GM12878 (cell line): ENCODE data around the gene B3GNT3. TPM values are rescaled to one million over a fixed set of nuclear protein-coding genes. Genes with fewer than 3 reads are reported as not detected.

ENCODE experiments used
- ATAC-seq: fragments of 200-7000 bp; cut with Tn5 transposase; 3 replicates; pipeline ENCODE4 v1.9.1; 2020; ENCODE audit warnings: mild to moderate bottlenecking, moderate library complexity
- BruUV-seq: library from RNA; stranded (reverse); fragments of 400-500 nt; replicated peaks from 2 replicates; lab custom pipeline; 2021; lab: Mats Ljungman, UMichigan
- CTCF ChIA-PET: fragments of 300-600 bp; sonication (Branson Sonifier 250); formaldehyde crosslinking; extraction: SDS; loops from one replicate; lab custom pipeline; 2021; ENCODE audit warnings: inconsistent platforms; lab: Yijun Ruan, JAX
- POLR2A ChIA-PET: fragments of 350-600 bp; formaldehyde crosslinking; extraction: SDS; loops from one replicate; lab custom pipeline; 2021; ENCODE audit warnings: inconsistent platforms; lab: Charles Lee
- RAD21 ChIA-PET: fragments of 300-600 bp; sonication (Branson Sonifier 250); formaldehyde crosslinking; loops from one replicate; lab custom pipeline; 2023; ENCODE audit warnings: antibody characterized with exemption; ENCODE audit not compliant: unreplicated experiment; lab: Charles Lee
- SMC1A ChIA-PET: fragments of 300-600 bp; sonication (Branson Sonifier 250); formaldehyde crosslinking; loops from one replicate; lab custom pipeline; 2023; ENCODE audit not compliant: unreplicated experiment, uncharacterized antibody; lab: Charles Lee
- DNase-seq: peaks from one replicate; pipeline ENCODE4 v3.0.0-alpha.2; 2011; ENCODE audit warnings: low read depth, low spot score
- FAIRE-seq: peaks from 3 replicates; lab custom pipeline; 2011; peaks lifted over from hg19 to GRCh38; lab: Jason Lieb, UNC
- H2AFZ ChIP-seq: 2 replicates; pipeline ENCODE4 v1.6.0; 2011; ENCODE audit warnings: low read depth, low read length, control low read depth; ENCODE audit not compliant: control insufficient read depth
- H3K27ac ChIP-seq: 2 replicates; pipeline ENCODE4 v1.5.1; 2011; ENCODE audit warnings: control low read depth; ENCODE audit not compliant: control insufficient read depth, insufficient read depth
- H3K27me3 ChIP-seq, 2 experiments: replicated peaks in 1 of 2; 2 replicates each; pipeline versions ENCODE4 v1.6.0 to v1.6.1; 2011; ENCODE audit warnings: low read length in 1 of 2; ENCODE audit not compliant: control insufficient read depth in 2 of 2, insufficient read depth in 2 of 2
- H3K36me3 ChIP-seq, 2 experiments: 2 replicates each; pipeline ENCODE4 v1.5.1; 2011; ENCODE audit warnings: low read length in 1 of 2; ENCODE audit not compliant: control insufficient read depth in 2 of 2, insufficient read depth in 2 of 2
- H3K4me1 ChIP-seq: 2 replicates; pipeline ENCODE4 v1.6.1; 2011; ENCODE audit warnings: mild to moderate bottlenecking, low read length, moderate library complexity, mixed read lengths; ENCODE audit not compliant: control insufficient read depth, insufficient read depth
- H3K4me2 ChIP-seq: 2 replicates; pipeline ENCODE4 v1.6.0; 2011; ENCODE audit warnings: control low read depth; ENCODE audit not compliant: control insufficient read depth, insufficient read depth
- H3K4me3 ChIP-seq: fragments of 200-600 bp; sonication (generic); 2 replicates; pipeline ENCODE4 v1.5.1; 2016
- H3K79me2 ChIP-seq: 2 replicates; pipeline ENCODE4 v1.6.0; 2011; ENCODE audit warnings: low read length; ENCODE audit not compliant: control insufficient read depth, insufficient read depth
- H3K9ac ChIP-seq: 2 replicates; pipeline ENCODE4 v1.8.0; 2011; ENCODE audit warnings: low read length, control low read depth, mixed read lengths; ENCODE audit not compliant: control insufficient read depth, insufficient read depth
- H3K9me3 ChIP-seq: replicated peaks from 3 replicates; pipeline ENCODE4 v1.5.1; 2011; ENCODE audit warnings: mild to moderate bottlenecking, low read length; ENCODE audit not compliant: control insufficient read depth, insufficient read depth
- H4K20me1 ChIP-seq: 2 replicates; pipeline ENCODE4 v1.6.0; 2011; ENCODE audit not compliant: control insufficient read depth, insufficient read depth
- NFXL1 ChIP-seq: fragments of 450-650 bp; IDR thresholded peaks from 2 replicates; pipeline ENCODE4 v1.6.1; 2017; ENCODE audit warnings: antibody characterized with exemption, mild to moderate bottlenecking, borderline replicate concordance
- NFYA ChIP-seq: IDR thresholded peaks from 2 replicates; pipeline ENCODE4 v1.6.1; 2011; ENCODE audit warnings: low read depth, mild to moderate bottlenecking, low read length, improper control_type of control experiment, borderline replicate concordance
- RBBP5 ChIP-seq: fragments of 200-600 bp; sonication (generic); conservative IDR thresholded peaks from 2 replicates; pipeline ENCODE4 v1.6.1; 2016
- SP1 ChIP-seq: IDR thresholded peaks from one replicate; pipeline ENCODE4 v1.6.1; 2011; ENCODE audit warnings: low read depth, low read length
- STAT1 ChIP-seq: fragments of 450-650 bp; conservative IDR thresholded peaks from 2 replicates; pipeline ENCODE4 v1.6.1; 2014; ENCODE audit warnings: antibody characterized with exemption, mild to moderate bottlenecking
- SUPT20H ChIP-seq: IDR thresholded peaks from 2 replicates; pipeline ENCODE4 v1.6.1; 2011; ENCODE audit warnings: low read depth, mild to moderate bottlenecking, low read length, moderate library complexity, borderline replicate concordance; ENCODE audit not compliant: control insufficient read depth
- TCF7 ChIP-seq: IDR thresholded peaks from 2 replicates; pipeline ENCODE4 v1.6.1; 2014; ENCODE audit warnings: antibody characterized with exemption, borderline replicate concordance
- ZZZ3 ChIP-seq: IDR thresholded peaks from 2 replicates; pipeline ENCODE4 v1.6.1; 2011; ENCODE audit warnings: low read depth; ENCODE audit not compliant: control insufficient read depth, insufficient read length
- WGBS: methylation state at CpG from one replicate; pipeline ENCODE4 v1.1.6; 2016; ENCODE audit warnings: low lambda C conversion rate; ENCODE audit not compliant: insufficient replicate concordance, insufficient coverage; ENCODE audit errors: missing lambda C conversion rate; 5-methylcytosine and 5-hydroxymethylcytosine counted together
- in situ Hi-C: fragments of 300-500 bp; cut with MboI; formaldehyde crosslinking; loops from 9 replicates; pipeline ENCODE4 v1.14.3; 2018; ENCODE audit warnings: mixed read lengths
- intact Hi-C: fragments of 100-400 bp; cut with micrococcal nuclease; formaldehyde crosslinking; loops from one replicate; pipeline ENCODE4 v1.14.2; 2022; ENCODE audit not compliant: unreplicated experiment
- polyA plus RNA-seq, 11 experiments: library from polyadenylated mRNA; depleted of rRNA in 4 of 11; unstranded in 6 of 11; stranded (reverse) in 5 of 11; fragments of >200 nt; fragmentation: Nextera tagmentation in 4 of 11; fragmentation: Illumina TruSeq in 1 of 11; extraction: Ambion mirVana in 4 of 11; extraction: Trizol in 1 of 11; gene quantifications; 1 replicate in 1 of 11; 2 replicates in 10 of 11; pipeline versions ENCODE4 v1.2.1 to v1.2.3, GENCODE V29; 2011 to 2016; ENCODE audit warnings: inconsistent platforms in 2 of 11, missing spikeins in 2 of 11, low read depth in 1 of 11
- total RNA-seq, 4 experiments: library from RNA; depleted of rRNA in 3 of 4; stranded (reverse); fragments of >200 nt in 3 of 4; fragmentation: Illumina TruSeq in 1 of 4; extraction: Trizol in 1 of 4; gene quantifications; 2 replicates each; pipeline versions ENCODE4 v1.2.1 to v1.2.3, GENCODE V29; 2013 to 2021

The B3GNT3 gene
- total and polyA plus RNA-seq, 10 of the 15 experiments (the other 5 are each of a cell fraction or from before 2014, with no cell fraction given) = not detected

- in situ Hi-C loops = no loop called here
- no peak overlapping the region for H3K4me2 ChIP-seq
- POLR2A ChIA-PET = interaction anchor here (0.5 kb wide), 1 partner anchor 140 kb away, joined by 3 read pairs; no protein-coding TSS in a partner anchor
- no peaks in the 10 kb centered on the region for H3K27me3 ChIP-seq
- CTCF ChIA-PET = no interaction called here
- no peak for FAIRE-seq
- SMC1A ChIA-PET = interaction anchor here (0.9 kb wide), 1 partner anchor 100 kb away, joined by 3 read pairs; no protein-coding TSS in a partner anchor
- TF ChIP-seq RBBP5 (no peak), SP1 (no peak), STAT1 (no peak), SUPT20H (no peak), ZZZ3 (no peak), TCF7 (no peak), NFXL1 (no peak), NFYA (no peak)
- TF ChIP-seq, all 136 proteins: peak for 0
- no peaks in the 10 kb centered on the region for H3K79me2 ChIP-seq
- 92% methylated on average over 26 of the region's 29 CpGs for WGBS
- peaks cover 6 to 13% of the 10 kb centered on the region in 2 experiments for H3K36me3 ChIP-seq
- no peaks in the 10 kb centered on the region for H4K20me1 ChIP-seq
- H3K9me3 ChIP-seq = no peaks in the 10 kb centered on the region; the same call in 2 of the 3 replicates
- H3K9ac ChIP-seq = no peak overlapping the region
- no peak overlapping the region for H3K27ac ChIP-seq
- H2AFZ ChIP-seq = no peak overlapping the region
- no peaks in the 10 kb centered on the region for H3K4me1 ChIP-seq
- ATAC-seq (no peak), DNase-seq (no peak)
- H3K4me3 ChIP-seq = no peak overlapping the region
- BruUV-seq = no TSS peak
- intact Hi-C loops = no loop called here
- RAD21 ChIA-PET = no interaction called here
Observed at GRCh38 chr19:17829855-17830566, 35.1 kb downstream of the B3GNT3 start.
